OCI-LY1 (cell line): ENCODE measurements around the gene FRMD5.

Experiments used
- CTCF ChIP-seq: fragments of 200-600 bp; sonication (generic), shearing (Covaris generic); IDR thresholded peaks from 2 replicates; pipeline ENCODE4 v1.5.1; 2017; ENCODE audit warnings: mild to moderate bottlenecking, antibody characterized with exemption, low read length, moderate library complexity, mixed read lengths
- EZH2 ChIP-seq: fragments of 200-600 bp; sonication (generic), shearing (Covaris generic); IDR thresholded peaks from 2 replicates; pipeline ENCODE4 v1.8.0; 2017; ENCODE audit warnings: borderline replicate concordance, mixed run types, mild to moderate bottlenecking, antibody characterized with exemption, low read length, moderate library complexity, mixed read lengths

- TF ChIP-seq CTCF = no peak
- TF ChIP-seq EZH2 = no peak
Observed at GRCh38 chr15:43911235-43911781, 283.8 kb downstream of the FRMD5 start.
